Right lobe of liver (tissue), 4 donors: ENCODE results near the gene GAL3ST1.

Experiments
- CTCF ChIP-seq, 4 donors: fragments of 200-600 bp in 3 of 4; fragments of 450-650 bp in 1 of 4; IDR thresholded peaks; one replicate each; pipeline versions ENCODE4 v1.5.1 to v1.8.0; 2016 to 2022; ENCODE audit warnings: antibody characterized with exemption in 4 of 4, mild to moderate bottlenecking in 2 of 4
- POLR2A ChIP-seq: fragments of 450-650 bp; IDR thresholded peaks from one replicate; pipeline ENCODE4 v1.6.1; 2017; ENCODE audit warnings: antibody characterized with exemption, mild to moderate bottlenecking
- donor health status: DM: no; HTN: no; CAD: no.
- donor health status: DM: no; HTN: no; CAD: no.
- donor health status: DM: no; HTN: yes; CAD: no.

GRCh38 chr22:30596199-30596598 lies 21.7 kb upstream of the GAL3ST1 start:
- no peak for TF ChIP-seq CTCF (IDR thresholded peaks at IDR 0.05)
- TF ChIP-seq POLR2A = no peak
